ENCODE measurements around the gene C2orf76. TPM values are rescaled to one million over a fixed set of nuclear protein-coding genes. Genes with fewer than 3 reads are reported as not detected.

Gene C2orf76
- total RNA-seq, 2 experiments from 2014 or later: 5.4 to 6.2 TPM

DNA sequence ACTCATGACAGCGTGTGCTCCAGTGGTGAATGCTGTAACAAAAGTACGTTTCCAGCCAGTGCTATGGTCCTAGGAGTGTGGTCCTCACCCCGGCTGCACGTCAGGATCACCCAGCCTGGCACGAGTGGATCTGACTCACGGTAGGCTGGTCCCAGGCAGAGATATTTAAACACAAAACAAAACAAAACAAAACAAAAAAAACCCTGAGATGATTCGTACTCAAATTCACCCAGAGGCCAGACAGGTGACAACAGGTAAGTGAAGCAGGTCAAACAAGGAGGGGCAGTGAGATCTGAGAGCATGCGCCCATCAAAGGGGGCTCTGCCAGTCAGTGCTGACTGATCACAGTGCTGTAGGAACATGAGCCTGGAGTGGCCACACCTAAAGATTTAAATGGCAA, 43.2 kb downstream of the C2orf76 start:
- H3K27me3 Mint-ChIP-seq: no peaks in the 10 kb centered on the region
- H3K4me3 Mint-ChIP-seq: no peak overlapping the region
- no peaks in the 10 kb centered on the region for H3K36me3 Mint-ChIP-seq (ENCODE audit: low read depth)
- H3K27ac Mint-ChIP-seq: no peak overlapping the region
- no peaks in the 10 kb centered on the region for H3K4me1 Mint-ChIP-seq
- ChIA-PET POLR2A (no interaction called here), CTCF (no interaction called here)
- DNase-seq: no peak
- H3K9me3 Mint-ChIP-seq: no peaks in the 10 kb centered on the region

DNA sequence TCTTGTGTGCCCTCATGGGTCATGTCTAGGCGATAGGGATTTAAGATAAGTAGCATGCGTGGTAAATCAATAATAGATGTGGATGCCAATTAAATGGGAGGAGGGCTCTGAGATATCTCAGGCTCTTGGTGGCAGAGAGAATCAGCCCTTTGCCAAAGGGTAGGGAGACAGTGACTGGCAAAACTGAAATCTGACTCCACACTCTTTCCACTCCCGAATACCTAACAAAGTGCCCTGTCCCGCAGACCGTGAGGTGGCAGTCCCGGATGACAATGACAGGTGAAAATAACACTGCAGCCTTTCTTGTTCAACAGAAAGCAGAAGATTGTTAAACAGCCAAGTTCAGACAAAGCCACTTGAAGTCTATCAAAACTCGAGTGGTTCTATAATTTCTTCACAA, 47.0 kb downstream of the C2orf76 start:
- POLR2A ChIA-PET: no interaction called here
- H3K27me3 Mint-ChIP-seq: no peaks in the 10 kb centered on the region

DNA sequence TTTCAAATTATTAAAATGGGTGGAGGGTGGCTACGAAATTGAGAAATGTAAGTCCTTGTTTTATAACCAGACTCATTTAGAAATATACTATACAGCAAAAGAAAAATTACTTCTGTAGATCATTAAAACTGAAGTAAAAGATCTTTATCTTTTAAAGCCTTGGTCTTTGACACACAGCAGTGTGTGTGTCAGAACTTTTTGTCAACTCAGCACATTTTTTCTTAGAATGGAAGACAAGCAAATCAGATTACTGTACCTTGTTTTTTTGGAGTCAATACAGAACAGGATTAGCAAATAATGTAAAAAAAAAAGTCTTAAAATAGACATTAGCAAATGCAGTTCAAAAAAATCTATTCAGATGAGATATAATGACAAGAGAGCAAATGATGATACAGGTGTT, 49.1 kb downstream of the C2orf76 start:
- Mint-ChIP-seq H3K27me3 (no peaks in the 10 kb centered on the region), H3K9me3 (no peaks in the 10 kb centered on the region), H3K4me1 (no peaks in the 10 kb centered on the region), H3K4me3 (no peak overlapping the region), H3K36me3 (ENCODE audit: low read depth) (no peaks in the 10 kb centered on the region), H3K27ac (no peak overlapping the region)
- ChIA-PET POLR2A (no interaction called here), CTCF (no interaction called here)
- no peak for DNase-seq

More for the DNA sequence above, 47.0 kb downstream of the C2orf76 start:
- Mint-ChIP-seq H3K9me3 (no peaks in the 10 kb centered on the region), H3K36me3 (ENCODE audit: low read depth) (no peaks in the 10 kb centered on the region), H3K4me1 (no peaks in the 10 kb centered on the region), H3K4me3 (no peak overlapping the region), H3K27ac (no peak overlapping the region)
- CTCF ChIA-PET: no interaction called here
- DNase-seq: no peak

DNA sequence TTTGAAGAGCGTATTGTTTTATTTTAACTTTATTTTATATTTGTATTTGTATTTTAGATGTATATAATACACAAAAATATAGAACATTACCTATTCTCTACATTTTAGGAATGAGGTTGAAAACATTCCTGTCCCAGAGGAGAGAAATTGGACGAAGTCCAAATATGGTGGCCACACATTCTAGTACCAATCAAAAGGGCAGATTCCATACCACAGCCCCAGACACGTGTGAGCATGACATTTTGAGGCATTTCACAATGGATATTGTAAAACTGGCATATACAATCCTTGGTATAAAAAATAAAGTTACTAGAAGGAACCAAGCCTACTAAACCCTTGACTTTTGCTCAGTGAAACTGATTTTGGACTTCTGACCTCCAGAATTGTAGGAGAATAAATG, 50.6 kb downstream of the C2orf76 start:
- Mint-ChIP-seq H3K4me1 (no peaks in the 10 kb centered on the region), H3K27ac (no peak overlapping the region), H3K27me3 (no peaks in the 10 kb centered on the region), H3K4me3 (no peak overlapping the region), H3K36me3 (ENCODE audit: low read depth) (no peaks in the 10 kb centered on the region), H3K9me3 (no peaks in the 10 kb centered on the region)
- POLR2A ChIA-PET: no interaction called here
- DNase-seq: no peak
- CTCF ChIA-PET: no interaction called here

DNA sequence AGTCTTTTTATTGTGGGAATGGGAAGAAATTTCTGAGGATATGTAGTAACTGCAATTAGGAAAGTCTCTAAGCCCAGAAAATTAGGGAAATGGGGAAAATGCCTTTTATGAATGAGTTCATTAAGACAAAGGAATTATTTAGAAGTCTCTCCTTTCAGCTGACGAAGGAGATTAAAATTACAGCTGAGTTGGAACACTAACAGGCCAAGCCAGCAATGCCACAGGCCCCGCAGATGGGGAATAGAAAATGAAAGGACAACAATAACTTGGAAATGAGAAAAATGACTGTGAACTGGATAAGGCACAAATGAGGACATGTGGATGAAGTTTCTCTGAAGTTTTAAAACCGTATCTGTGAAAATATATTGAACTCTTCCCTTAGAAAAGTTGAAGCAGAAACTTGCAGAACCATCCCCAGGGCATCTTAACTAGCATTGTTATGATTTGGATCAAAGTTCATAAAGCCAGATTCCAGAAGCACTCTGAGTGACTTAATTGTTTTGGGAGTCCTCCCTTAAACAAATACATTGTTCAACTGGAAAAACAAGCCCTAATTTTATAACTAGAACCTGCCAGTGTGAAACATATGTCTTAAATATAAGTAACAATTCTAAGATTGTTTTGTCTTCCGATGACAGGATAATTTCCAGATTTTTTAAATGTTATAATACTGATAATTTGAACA, 51.3 kb downstream of the C2orf76 start:
- Mint-ChIP-seq H3K9me3 (no peaks in the 10 kb centered on the region), H3K4me3 (no peak overlapping the region), H3K27ac (no peak overlapping the region), H3K4me1 (no peaks in the 10 kb centered on the region), H3K36me3 (ENCODE audit: low read depth) (no peaks in the 10 kb centered on the region), H3K27me3 (no peaks in the 10 kb centered on the region)
- ChIA-PET POLR2A (no interaction called here), CTCF (no interaction called here)
- DNase-seq: no peak

DNA sequence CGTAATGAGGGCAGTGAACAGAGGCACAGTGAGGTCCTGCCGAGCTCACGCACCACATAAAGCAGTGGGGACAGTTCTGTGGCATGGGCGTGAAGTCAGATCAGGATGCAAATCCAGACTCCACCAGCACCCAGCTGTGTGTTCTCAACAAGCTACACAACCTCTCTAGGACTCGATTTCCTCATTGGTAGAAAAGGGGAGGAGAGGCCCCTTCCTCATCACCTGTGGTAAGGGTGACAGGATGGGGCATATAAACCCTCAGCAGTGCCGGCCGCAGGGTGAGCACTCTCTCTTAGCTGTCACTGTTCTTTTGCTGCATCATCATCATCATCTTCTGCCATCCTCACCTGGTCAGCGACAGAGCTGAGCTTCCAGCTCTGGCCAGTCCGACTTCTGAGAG, 54.8 kb downstream of the C2orf76 start:
- ChIA-PET CTCF (no interaction called here), POLR2A (no interaction called here)
- no peaks in the 10 kb centered on the region for H3K9me3 Mint-ChIP-seq
- H3K27me3 Mint-ChIP-seq: no peaks in the 10 kb centered on the region
- no peaks in the 10 kb centered on the region for H3K36me3 Mint-ChIP-seq (ENCODE audit: low read depth)
- no peak overlapping the region for H3K27ac Mint-ChIP-seq
- no peak overlapping the region for H3K4me3 Mint-ChIP-seq
- no peak for DNase-seq
- H3K4me1 Mint-ChIP-seq: no peaks in the 10 kb centered on the region

DNA sequence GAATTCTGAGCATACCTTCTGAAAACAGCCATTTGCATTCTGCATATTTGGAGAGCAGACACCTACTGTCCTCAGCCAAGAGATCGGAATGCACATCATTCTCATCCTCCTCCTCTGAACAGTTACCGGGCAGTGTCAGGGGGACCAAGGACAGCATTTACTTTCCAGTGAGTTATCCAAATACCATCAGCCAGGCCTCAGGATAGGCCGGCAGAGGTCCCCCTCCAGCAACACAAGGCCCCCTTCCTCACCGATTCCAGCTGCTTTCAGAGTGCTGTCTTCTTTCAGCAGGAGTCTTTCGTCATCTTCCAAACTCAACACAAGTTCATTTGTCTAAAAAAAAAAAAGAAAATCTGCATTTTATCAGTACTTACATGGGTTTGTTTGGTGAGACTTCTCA, 55.3 kb downstream of the C2orf76 start:
- H3K27ac Mint-ChIP-seq: no peak overlapping the region
- ChIA-PET POLR2A (no interaction called here), CTCF (no interaction called here)
- no peaks in the 10 kb centered on the region for H3K9me3 Mint-ChIP-seq
- H3K36me3 Mint-ChIP-seq (ENCODE audit: low read depth): no peaks in the 10 kb centered on the region
- no peak for DNase-seq
- no peaks in the 10 kb centered on the region for H3K27me3 Mint-ChIP-seq
- H3K4me3 Mint-ChIP-seq: no peak overlapping the region
- no peaks in the 10 kb centered on the region for H3K4me1 Mint-ChIP-seq

DNA sequence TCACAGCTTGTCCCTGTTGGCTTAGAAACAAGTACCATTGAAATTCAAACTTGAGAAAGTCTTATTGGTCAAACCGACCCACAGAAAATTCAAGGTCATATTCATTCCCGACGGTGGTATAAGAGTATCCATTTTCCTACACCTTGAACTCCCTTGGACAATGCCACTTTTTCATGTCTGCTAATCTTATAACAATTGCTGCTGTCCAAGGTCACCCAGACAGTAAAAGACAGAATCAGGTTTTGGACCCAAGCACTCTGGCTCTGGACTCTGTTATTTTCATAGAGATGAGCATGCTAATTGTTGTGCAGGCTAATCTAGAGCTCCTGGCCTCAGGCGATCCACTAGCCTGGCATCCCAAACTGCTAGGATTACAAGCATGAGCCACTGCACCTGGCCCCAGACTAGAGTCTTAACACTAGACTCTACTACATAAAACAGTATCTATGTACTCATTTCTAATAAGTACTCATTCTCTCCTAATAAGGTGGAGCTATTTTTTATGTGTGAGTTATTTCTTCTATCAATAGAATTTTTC, 57.8 kb downstream of the C2orf76 start:
- no peaks in the 10 kb centered on the region for H3K4me1 Mint-ChIP-seq
- no peaks in the 10 kb centered on the region for H3K9me3 Mint-ChIP-seq
- no peaks in the 10 kb centered on the region for H3K27me3 Mint-ChIP-seq
- no peak overlapping the region for H3K27ac Mint-ChIP-seq
- H3K4me3 Mint-ChIP-seq: no peak overlapping the region
- ChIA-PET POLR2A (no interaction called here), CTCF (no interaction called here)
- H3K36me3 Mint-ChIP-seq (ENCODE audit: low read depth): no peaks in the 10 kb centered on the region
- DNase-seq: no peak

DNA sequence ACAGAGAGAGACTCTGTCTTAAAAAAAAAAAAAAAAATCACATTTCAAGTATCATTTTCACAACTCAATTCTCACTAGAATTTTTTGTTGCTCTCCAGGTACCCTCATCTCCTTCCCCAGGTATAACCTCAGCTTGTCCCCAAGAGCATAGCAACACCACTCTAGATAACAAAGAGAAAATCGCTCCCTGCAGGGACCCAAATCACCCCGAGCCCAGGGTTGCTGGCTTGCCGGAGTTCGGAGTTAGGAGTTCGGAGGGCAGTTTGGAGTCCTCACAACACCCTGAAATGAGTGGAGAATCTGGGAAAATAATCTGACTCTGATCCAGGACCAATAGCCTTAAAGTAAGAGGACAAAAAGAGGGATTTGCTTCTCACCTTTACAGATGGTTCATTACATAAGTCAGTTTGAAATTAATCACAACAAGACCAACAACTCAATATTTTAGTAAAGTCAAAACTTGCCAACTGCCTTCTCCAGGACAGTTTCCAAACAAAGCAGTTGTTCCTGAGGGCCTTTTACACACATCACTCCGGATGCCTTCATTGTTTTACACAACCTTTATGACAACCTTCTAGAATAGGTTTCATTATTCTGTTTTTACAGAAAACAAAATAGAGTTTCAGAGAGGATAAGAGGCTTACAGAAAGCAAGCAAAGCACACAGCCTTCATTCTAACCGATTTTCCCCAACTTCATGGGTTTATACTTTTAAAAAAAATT, 59.1 kb downstream of the C2orf76 start:
- H3K27me3 Mint-ChIP-seq: no peaks in the 10 kb centered on the region
- no peaks in the 10 kb centered on the region for H3K9me3 Mint-ChIP-seq
- H3K4me3 Mint-ChIP-seq: no peak overlapping the region
- no peaks in the 10 kb centered on the region for H3K36me3 Mint-ChIP-seq (ENCODE audit: low read depth)
- no peaks in the 10 kb centered on the region for H3K4me1 Mint-ChIP-seq
- ChIA-PET CTCF (no interaction called here), POLR2A (no interaction called here)
- no peak for DNase-seq
- no peak overlapping the region for H3K27ac Mint-ChIP-seq

DNA sequence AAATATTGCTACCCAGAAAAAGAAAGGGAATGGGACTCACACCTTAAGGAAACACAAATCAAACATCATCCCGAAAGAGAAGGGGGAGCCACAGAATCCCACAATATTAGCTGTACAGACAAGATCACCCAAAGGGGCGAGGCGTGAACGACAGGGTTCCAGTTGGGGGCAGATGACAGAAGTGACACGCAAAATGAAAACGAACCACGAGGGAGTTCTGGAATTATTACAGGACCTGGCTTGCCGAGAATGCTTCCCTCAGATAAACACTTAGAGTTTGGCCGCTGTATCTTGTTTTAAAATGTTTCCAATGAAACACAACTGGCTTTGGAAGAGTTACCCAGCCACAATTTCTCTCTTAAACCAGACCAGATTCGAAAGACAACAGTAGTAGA, 60.4 kb downstream of the C2orf76 start:
- ChIA-PET POLR2A (no interaction called here), CTCF (no interaction called here)
- H3K27me3 Mint-ChIP-seq: no peaks in the 10 kb centered on the region
- no peaks in the 10 kb centered on the region for H3K4me1 Mint-ChIP-seq
- H3K36me3 Mint-ChIP-seq (ENCODE audit: low read depth): no peaks in the 10 kb centered on the region
- no peak overlapping the region for H3K27ac Mint-ChIP-seq
- no peak overlapping the region for H3K4me3 Mint-ChIP-seq
- H3K9me3 Mint-ChIP-seq: no peaks in the 10 kb centered on the region
- no peak for DNase-seq

DNA sequence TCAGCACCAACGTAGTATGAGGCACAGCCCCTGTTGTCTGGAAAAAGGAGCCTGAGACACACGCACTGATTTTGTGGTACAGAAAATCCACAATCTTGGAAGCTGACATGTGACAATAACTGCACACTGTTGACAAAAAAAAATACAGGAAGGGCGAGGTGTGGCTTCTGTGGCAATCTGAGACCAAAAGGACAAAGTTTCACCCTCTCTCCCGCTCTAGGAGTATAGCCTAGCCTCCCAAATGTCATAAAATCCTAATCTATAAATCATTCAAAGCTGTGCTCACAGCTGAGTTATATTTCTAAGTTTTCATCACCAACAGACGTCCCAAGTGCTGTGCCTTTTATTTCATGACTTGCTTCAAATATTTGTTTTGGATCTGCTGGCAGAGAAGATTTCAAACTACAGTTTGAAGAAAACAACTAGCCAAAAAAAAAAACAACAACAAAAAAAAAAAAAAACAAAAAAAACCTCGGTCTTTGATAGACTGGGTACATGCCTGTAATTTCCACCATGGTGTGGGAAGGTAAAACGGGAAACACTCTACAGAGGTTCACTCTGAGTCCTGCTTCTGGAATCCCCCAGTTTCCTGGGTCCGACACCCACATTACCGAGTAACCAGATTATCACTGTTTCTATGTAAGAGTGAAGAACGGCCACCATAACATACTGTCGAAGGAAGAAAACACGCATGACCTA, 61.0 kb downstream of the C2orf76 start:
- DNase-seq: no peak
- no peak overlapping the region for H3K4me3 Mint-ChIP-seq
- no peaks in the 10 kb centered on the region for H3K4me1 Mint-ChIP-seq
- no peak overlapping the region for H3K27ac Mint-ChIP-seq
- POLR2A ChIA-PET: no interaction called here
- H3K36me3 Mint-ChIP-seq (ENCODE audit: low read depth): no peaks in the 10 kb centered on the region
- no peaks in the 10 kb centered on the region for H3K27me3 Mint-ChIP-seq
- no peaks in the 10 kb centered on the region for H3K9me3 Mint-ChIP-seq
- CTCF ChIA-PET: interaction anchor here (0.7 kb wide), 1 partner anchor 141 kb away, joined by 3 read pairs; no protein-coding TSS in a partner anchor

DNA sequence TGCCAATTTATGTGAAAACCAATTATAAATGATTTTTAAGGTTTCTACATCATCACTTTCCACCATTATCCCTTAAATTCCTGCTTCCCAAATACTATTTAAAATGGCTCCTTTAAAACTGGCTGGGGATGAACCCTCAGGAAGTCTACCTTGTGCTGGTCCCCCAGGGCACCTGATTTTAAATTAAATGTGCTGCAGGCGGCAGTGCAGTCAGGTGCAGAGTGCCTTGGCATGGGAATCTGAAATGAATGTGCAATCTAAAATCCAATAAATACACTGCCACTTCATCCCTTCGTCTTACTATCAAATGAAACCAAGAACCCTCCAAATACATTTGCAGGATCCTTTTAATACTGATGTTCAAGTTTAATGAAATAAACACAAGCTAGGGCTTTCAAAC, 61.8 kb downstream of the C2orf76 start:
- Mint-ChIP-seq H3K27me3 (no peaks in the 10 kb centered on the region), H3K9me3 (no peaks in the 10 kb centered on the region), H3K4me1 (no peaks in the 10 kb centered on the region), H3K4me3 (no peak overlapping the region), H3K27ac (no peak overlapping the region), H3K36me3 (ENCODE audit: low read depth) (no peaks in the 10 kb centered on the region)
- ChIA-PET POLR2A (no interaction called here), CTCF (no interaction called here)
- DNase-seq: no peak

DNA sequence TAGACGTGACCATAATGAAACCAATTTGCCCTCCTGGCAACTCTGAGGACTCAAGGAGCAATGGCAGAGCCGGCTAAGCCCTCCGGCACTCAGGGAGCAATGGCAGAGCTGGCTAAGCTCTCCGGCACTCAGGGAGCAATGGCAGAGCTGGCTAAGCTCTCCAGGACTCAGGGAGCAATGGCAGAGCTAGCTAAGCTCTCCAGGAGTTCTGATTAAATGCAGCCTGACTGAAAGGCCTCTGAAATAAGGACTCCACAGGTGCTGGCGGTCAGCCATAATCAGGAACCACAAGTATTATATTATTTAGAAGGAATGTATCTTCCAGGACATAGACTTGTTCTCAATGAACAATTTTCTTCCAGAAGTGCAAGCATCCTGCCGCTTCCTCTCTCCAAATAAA, 65.2 kb downstream of the C2orf76 start:
- H3K27me3 Mint-ChIP-seq: no peaks in the 10 kb centered on the region
- CTCF ChIA-PET: interaction anchor here (0.6 to 1.3 kb wide), 2 partner anchors 11 to 1717 kb away, joined by 3 to 4 read pairs; no protein-coding TSS in a partner anchor
- no peaks in the 10 kb centered on the region for H3K9me3 Mint-ChIP-seq

More for the DNA sequence above, 65.2 kb downstream of the C2orf76 start:
- H3K27ac Mint-ChIP-seq: no peak overlapping the region
- H3K36me3 Mint-ChIP-seq (ENCODE audit: low read depth): no peaks in the 10 kb centered on the region
- DNase-seq: no peak
- H3K4me3 Mint-ChIP-seq: no peak overlapping the region
- H3K4me1 Mint-ChIP-seq: no peaks in the 10 kb centered on the region
- POLR2A ChIA-PET: no interaction called here
